GM19455 (cell line): Measurements from ENCODE around the gene PRDM10.

Experiments used
- ATAC-seq: cut with Tn5 transposase; IDR thresholded peaks from one replicate; pipeline ENCODE4 v1.9.1; 2021; ENCODE audit not compliant: unreplicated experiment

PRDM10 gene

DNA sequence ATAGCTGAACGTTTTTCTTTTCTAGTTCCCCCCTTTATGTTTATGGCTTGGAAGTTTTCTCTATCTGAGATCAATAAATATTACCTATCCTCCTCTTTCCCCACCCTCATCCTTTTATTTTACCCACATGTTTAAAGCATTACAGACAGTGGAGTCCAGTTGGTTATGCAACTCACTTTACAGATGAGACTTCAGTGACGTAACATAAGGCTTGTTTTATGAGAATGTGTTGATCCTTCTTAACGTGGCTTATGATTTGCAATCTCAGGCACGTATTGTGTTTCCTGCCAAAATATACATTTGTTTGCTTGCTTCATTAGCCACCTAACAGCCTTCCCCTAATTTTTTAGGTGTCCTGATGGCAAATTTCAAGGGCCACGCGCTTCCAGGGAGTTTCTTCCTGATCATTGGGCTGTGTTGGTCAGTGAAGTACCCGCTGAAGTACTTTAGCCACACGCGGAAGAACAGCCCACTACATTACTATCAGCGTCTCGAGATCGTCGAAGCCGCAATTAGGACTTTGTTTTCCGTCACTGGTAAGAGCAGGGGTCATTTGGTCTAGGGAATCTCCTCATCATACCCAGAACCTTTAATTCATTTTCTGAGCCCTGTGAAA, 150.4 kb downstream of the PRDM10 start:
- ATAC-seq = no peak
